Calu3 (cell line): ENCODE results near the gene TMEM63C. TPM values are rescaled to one million over a fixed set of nuclear protein-coding genes. Genes with fewer than 3 reads are reported as not detected.

ENCODE experiments used
- BruUV-seq: library from RNA; stranded (reverse); fragments of 400-500 nt; replicated peaks from 2 replicates; lab custom pipeline; 2021; lab: Mats Ljungman, UMichigan
- CTCF ChIA-PET: fragments of 300-600 bp; sonication (Branson Sonifier 250); formaldehyde crosslinking; loops from one replicate; lab custom pipeline; 2022; ENCODE audit warnings: antibody characterized with exemption; lab: Charles Lee
- DNase-seq: peaks from one replicate; pipeline ENCODE4 v3.0.0; 2022
- H3K27ac Mint-ChIP-seq: one replicate; pipeline ENCODE4 v1.8.0; 2022; ENCODE audit warnings: mixed read lengths; ENCODE audit not compliant: unreplicated experiment
- H3K27me3 Mint-ChIP-seq: one replicate; pipeline ENCODE4 v1.8.0; 2022; ENCODE audit warnings: mixed read lengths; ENCODE audit not compliant: unreplicated experiment
- H3K36me3 Mint-ChIP-seq: one replicate; pipeline ENCODE4 v1.8.0; 2022; ENCODE audit warnings: mild to moderate bottlenecking, moderate library complexity, mixed read lengths; ENCODE audit not compliant: insufficient read depth, unreplicated experiment
- H3K4me1 Mint-ChIP-seq: one replicate; pipeline ENCODE4 v1.8.0; 2022; ENCODE audit warnings: mild to moderate bottlenecking, low read depth, mixed read lengths; ENCODE audit not compliant: unreplicated experiment
- H3K4me3 Mint-ChIP-seq: one replicate; pipeline ENCODE4 v1.8.0; 2022; ENCODE audit warnings: mild to moderate bottlenecking, low read depth, moderate library complexity, mixed read lengths; ENCODE audit not compliant: unreplicated experiment
- H3K9me3 Mint-ChIP-seq: one replicate; pipeline ENCODE4 v1.8.0; 2022; ENCODE audit warnings: low read depth, mixed read lengths; ENCODE audit not compliant: unreplicated experiment
- CTCF ChIP-seq: fragments of 200-600 bp; IDR thresholded peaks from one replicate; pipeline ENCODE4 v1.8.0; 2022; ENCODE audit warnings: antibody characterized with exemption; ENCODE audit not compliant: unreplicated experiment
- intact Hi-C: fragments of 100-400 bp; cut with micrococcal nuclease; formaldehyde crosslinking; loops from one replicate; pipeline ENCODE4 v1.10.0; 2022; ENCODE audit not compliant: unreplicated experiment
- total RNA-seq: library from RNA; stranded (reverse); gene quantifications from 2 replicates; pipeline ENCODE4 v1.2.3, GENCODE V29; 2022

The TMEM63C gene
- total RNA-seq, 1 experiment from 2014 or later: 1.1 TPM

- no peaks in the 10 kb centered on the region for H3K4me1 Mint-ChIP-seq
- CTCF ChIA-PET: no interaction called here
- H3K27ac Mint-ChIP-seq: no peak overlapping the region
- H3K4me3 Mint-ChIP-seq: no peak overlapping the region
- H3K27me3 Mint-ChIP-seq: peaks cover 70% of the 10 kb centered on the region
- DNase-seq: peak; percentile 79
- H3K9me3 Mint-ChIP-seq: no peaks in the 10 kb centered on the region
- BruUV-seq: no TSS peak
- intact Hi-C loops: no loop called here
- H3K36me3 Mint-ChIP-seq: no peaks in the 10 kb centered on the region
- no peak for TF ChIP-seq CTCF
Observed at GRCh38 chr14:77208291-77208978, 26.8 kb downstream of the TMEM63C start.

- no peak for DNase-seq
- intact Hi-C loops: no loop called here
- BruUV-seq: no TSS peak
- no peaks in the 10 kb centered on the region for H3K36me3 Mint-ChIP-seq
- CTCF ChIA-PET: no interaction called here
- TF ChIP-seq CTCF: no peak
- no peaks in the 10 kb centered on the region for H3K4me1 Mint-ChIP-seq
- no peaks in the 10 kb centered on the region for H3K9me3 Mint-ChIP-seq
- peaks cover 70% of the 10 kb centered on the region for H3K27me3 Mint-ChIP-seq
- H3K27ac Mint-ChIP-seq: no peak overlapping the region
- no peak overlapping the region for H3K4me3 Mint-ChIP-seq
Observed at GRCh38 chr14:77208979-77209318, 27.4 kb downstream of the TMEM63C start.

- peaks cover 73% of the 10 kb centered on the region for H3K27me3 Mint-ChIP-seq
Observed at GRCh38 chr14:77212097-77212870, 30.7 kb downstream of the TMEM63C start.

More at GRCh38 chr14:77212097-77212870, 30.7 kb downstream of the TMEM63C start:
- TF ChIP-seq CTCF: no peak
- CTCF ChIA-PET: interaction anchor here (0.5 to 2.0 kb wide), 7 partner anchors 8 to 330 kb away, joined by 3 to 20 read pairs (median 3); partner anchors contain the start of gene TMEM63C
- no TSS peak for BruUV-seq
- Mint-ChIP-seq H3K4me3 (no peak overlapping the region), H3K4me1 (no peaks in the 10 kb centered on the region), H3K9me3 (no peaks in the 10 kb centered on the region), H3K27ac (no peak overlapping the region), H3K36me3 (no peaks in the 10 kb centered on the region)
- no peak for DNase-seq
- intact Hi-C loops: loop anchor here (2.0 kb wide), 1 partner anchor 59 kb away; no protein-coding TSS in a partner anchor
